ENCODE data around the gene LTK.

The LTK gene

GRCh38 chr15:41530363-41530956 lies 16.8 kb upstream of the LTK start:
- H4K20me1 ChIP-seq (ENCODE audit: insufficient read depth, low read length): no peaks in the 10 kb centered on the region
- DNase-seq: no peak
- no peak overlapping the region for H3K4me3 ChIP-seq (ENCODE audit: low read depth in 1 of 2, low read length in 2 of 2)
- no peak overlapping the region for H3K4me2 ChIP-seq (ENCODE audit: insufficient read depth, low read length)
- no peak overlapping the region for H2AFZ ChIP-seq (ENCODE audit: low read depth, low read length)
- H3K9ac ChIP-seq (ENCODE audit: low read depth, low read length): no peak overlapping the region
- no peak for TF ChIP-seq EZH2 (IDR thresholded peaks at IDR 0.05; ENCODE audit: borderline replicate concordance, low read depth, low read length, severe bottlenecking)
- no peak for TF ChIP-seq CTCF (IDR thresholded peaks at IDR 0.05; ENCODE audit: borderline replicate concordance, extremely low read depth, low read length, poor library complexity, severe bottlenecking)
- peaks cover 70% of the 10 kb centered on the region for H3K36me3 ChIP-seq (ENCODE audit: insufficient read depth, low read length)
- no peaks in the 10 kb centered on the region for H3K4me1 ChIP-seq (ENCODE audit: insufficient read depth, low read length)
- H3K9me3 ChIP-seq (ENCODE audit: insufficient read depth, low read length, severe bottlenecking): no peaks in the 10 kb centered on the region
- no peak overlapping the region for H3K27ac ChIP-seq (ENCODE audit: low read length)
- H3K79me2 ChIP-seq (ENCODE audit: insufficient read depth, low read length): no peaks in the 10 kb centered on the region
- ATAC-seq (ENCODE audit: insufficient read depth, low read depth): no peak
- no peaks in the 10 kb centered on the region for H3K27me3 ChIP-seq (ENCODE audit: insufficient read depth, low read length, poor library complexity)

- Histone ChIP-seq H3K4me1 (ENCODE audit: insufficient read depth, low read length) (no peaks in the 10 kb centered on the region), H3K36me3 (ENCODE audit: insufficient read depth, low read length) (peaks cover 44% of the 10 kb centered on the region), H3K9ac (ENCODE audit: low read depth, low read length) (no peak overlapping the region), H2AFZ (ENCODE audit: low read depth, low read length) (no peak overlapping the region), H3K4me2 (ENCODE audit: insufficient read depth, low read length) (no peak overlapping the region), H3K4me3 (ENCODE audit: low read depth in 1 of 2, low read length in 2 of 2) (no peak overlapping the region), H4K20me1 (ENCODE audit: insufficient read depth, low read length) (no peaks in the 10 kb centered on the region), H3K79me2 (ENCODE audit: insufficient read depth, low read length) (no peaks in the 10 kb centered on the region), H3K27me3 (ENCODE audit: insufficient read depth, low read length, poor library complexity) (no peaks in the 10 kb centered on the region), H3K27ac (ENCODE audit: low read length) (no peak overlapping the region), H3K9me3 (ENCODE audit: insufficient read depth, low read length, severe bottlenecking) (no peaks in the 10 kb centered on the region)
- TF ChIP-seq EZH2 (IDR thresholded peaks at IDR 0.05; ENCODE audit: borderline replicate concordance, low read depth, low read length, severe bottlenecking): no peak
- no peak for TF ChIP-seq CTCF (IDR thresholded peaks at IDR 0.05; ENCODE audit: borderline replicate concordance, extremely low read depth, low read length, poor library complexity, severe bottlenecking)
- no peak for DNase-seq
- ATAC-seq (ENCODE audit: insufficient read depth, low read depth): no peak
Observed at GRCh38 chr15:41523097-41523496, 9.5 kb upstream of the LTK start.

DNA sequence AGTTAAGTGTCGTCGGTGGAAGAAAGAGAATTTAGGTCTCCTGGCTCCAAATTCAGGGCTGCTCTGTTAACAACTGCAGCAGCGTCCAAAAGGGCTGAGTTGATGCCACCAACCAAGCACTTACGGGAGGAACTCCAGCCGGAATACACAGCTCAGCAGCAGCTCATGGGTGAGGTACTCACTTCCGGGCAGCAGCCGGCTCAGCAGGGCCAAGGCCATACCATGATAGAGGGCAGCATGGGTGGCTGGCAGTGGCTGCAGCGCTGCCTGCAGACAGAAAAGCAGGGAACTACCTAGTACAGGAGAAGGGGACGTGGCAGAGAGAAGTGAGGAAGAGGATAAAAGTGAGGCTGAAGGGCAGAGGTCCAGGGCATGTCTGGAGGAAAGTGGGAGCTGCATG lies 8.0 kb upstream of the LTK start:
- H3K9ac ChIP-seq (ENCODE audit: low read depth, low read length): no peak overlapping the region

More for the DNA sequence above, 8.0 kb upstream of the LTK start:
- Histone ChIP-seq H3K27ac (ENCODE audit: low read length) (no peak overlapping the region), H4K20me1 (ENCODE audit: insufficient read depth, low read length) (no peaks in the 10 kb centered on the region), H3K79me2 (ENCODE audit: insufficient read depth, low read length) (no peaks in the 10 kb centered on the region), H3K4me1 (ENCODE audit: insufficient read depth, low read length) (no peaks in the 10 kb centered on the region), H3K9me3 (ENCODE audit: insufficient read depth, low read length, severe bottlenecking) (no peaks in the 10 kb centered on the region), H3K36me3 (ENCODE audit: insufficient read depth, low read length) (peaks cover 41% of the 10 kb centered on the region), H2AFZ (ENCODE audit: low read depth, low read length) (no peak overlapping the region), H3K27me3 (ENCODE audit: insufficient read depth, low read length, poor library complexity) (no peaks in the 10 kb centered on the region), H3K4me3 (ENCODE audit: low read depth in 1 of 2, low read length in 2 of 2) (no peak overlapping the region), H3K4me2 (ENCODE audit: insufficient read depth, low read length) (no peak overlapping the region)
- no peak for DNase-seq
- TF ChIP-seq CTCF (IDR thresholded peaks at IDR 0.05; ENCODE audit: borderline replicate concordance, extremely low read depth, low read length, poor library complexity, severe bottlenecking): no peak
- no peak for TF ChIP-seq EZH2 (IDR thresholded peaks at IDR 0.05; ENCODE audit: borderline replicate concordance, low read depth, low read length, severe bottlenecking)
- ATAC-seq (ENCODE audit: insufficient read depth, low read depth): no peak
